GM21526 (cell line): ENCODE data around the gene AP1S1.
"Not testable (repeated sequence)": the region's sequence is repeated elsewhere in the genome, so short reads cannot be mapped to it uniquely, and the experiment has no call there.

ENCODE experiments used
- ATAC-seq: cut with Tn5 transposase; IDR thresholded peaks from one replicate; pipeline ENCODE4 v1.9.1; 2021; ENCODE audit warnings: moderate library complexity; ENCODE audit not compliant: unreplicated experiment, low FRiP score

AP1S1 gene

DNA sequence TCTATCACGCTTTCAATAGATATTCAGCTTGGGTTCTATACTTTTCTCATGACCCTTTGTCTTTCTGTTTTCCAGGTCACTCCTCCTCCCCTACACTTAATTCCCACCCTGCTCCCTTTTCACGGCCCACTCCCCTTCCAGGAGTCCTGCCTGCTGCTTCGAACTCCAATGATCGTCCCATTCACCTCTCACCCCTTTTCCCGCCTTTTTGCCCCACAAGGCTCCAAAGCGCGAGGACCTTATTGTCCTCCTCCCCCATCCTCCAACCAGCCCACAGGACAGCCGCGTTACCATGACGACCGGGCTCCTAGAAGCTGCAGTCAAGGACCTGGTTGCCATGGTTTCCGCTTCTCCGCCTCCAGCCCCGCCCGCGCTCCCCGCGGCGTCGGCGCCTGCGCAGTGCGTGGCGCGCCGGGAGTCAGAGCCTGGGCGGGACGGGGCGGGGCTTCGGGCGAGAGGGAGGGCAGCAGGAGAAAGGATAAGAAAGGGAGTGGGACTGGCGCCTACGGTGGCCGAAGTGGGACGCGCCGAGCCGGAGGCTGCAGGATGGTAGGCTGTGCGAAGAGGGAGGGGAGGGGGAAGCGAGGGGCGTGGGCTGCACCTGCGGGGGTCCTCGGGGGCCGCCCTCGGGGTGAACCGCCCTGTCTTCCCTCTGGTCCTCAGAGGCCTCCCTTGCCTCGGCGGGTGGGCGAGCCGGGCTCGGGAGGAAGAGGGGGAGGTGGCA is at the start of gene AP1S1:
Gene AP1S1 (plus strand): TSS at position 508 of the 724 bp plus-strand sequence. CDS start 39 bp downstream, at position 547.
- no peak for ATAC-seq

DNA sequence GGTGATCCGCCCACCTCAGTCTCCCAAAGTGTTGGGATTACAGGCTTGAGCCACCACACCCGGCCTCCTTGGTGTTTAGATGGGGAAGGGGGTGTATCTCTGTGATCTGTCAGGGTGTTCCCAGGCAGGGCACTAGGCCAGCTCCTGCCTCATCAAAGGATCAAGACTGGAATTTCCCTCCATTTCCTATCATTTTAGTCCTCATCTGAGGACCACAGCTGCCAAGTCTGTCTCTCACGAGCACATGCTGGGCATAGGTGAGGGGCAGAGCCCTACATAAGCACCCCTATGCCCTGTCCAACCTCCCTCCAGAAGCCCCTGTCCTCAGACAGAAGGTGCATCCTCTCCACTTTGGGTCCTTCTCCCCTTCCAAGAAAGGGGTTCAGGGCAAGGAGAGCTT is 49.5 kb upstream of the AP1S1 start:
- ATAC-seq = no peak

DNA sequence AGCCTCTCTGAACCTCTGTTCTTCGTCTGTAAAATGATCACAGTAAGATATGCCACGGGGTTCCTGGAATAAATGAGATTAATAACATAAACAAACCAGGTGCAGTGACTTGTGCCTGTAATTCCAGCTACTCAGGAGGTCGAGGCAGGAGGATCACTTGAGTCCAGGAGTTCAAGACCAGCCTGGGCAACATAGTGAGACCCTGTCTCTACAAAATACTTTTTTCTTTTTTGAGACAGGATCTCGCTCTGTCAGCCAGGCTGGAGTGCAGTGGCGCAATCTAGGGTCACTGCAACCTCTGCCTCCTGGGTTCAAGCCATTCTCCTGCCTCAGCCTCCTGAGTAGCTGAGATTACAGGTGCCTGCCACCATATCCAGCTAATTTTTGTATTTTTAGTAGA is 49.0 kb upstream of the AP1S1 start:
- ATAC-seq = not testable (repeated sequence)

DNA sequence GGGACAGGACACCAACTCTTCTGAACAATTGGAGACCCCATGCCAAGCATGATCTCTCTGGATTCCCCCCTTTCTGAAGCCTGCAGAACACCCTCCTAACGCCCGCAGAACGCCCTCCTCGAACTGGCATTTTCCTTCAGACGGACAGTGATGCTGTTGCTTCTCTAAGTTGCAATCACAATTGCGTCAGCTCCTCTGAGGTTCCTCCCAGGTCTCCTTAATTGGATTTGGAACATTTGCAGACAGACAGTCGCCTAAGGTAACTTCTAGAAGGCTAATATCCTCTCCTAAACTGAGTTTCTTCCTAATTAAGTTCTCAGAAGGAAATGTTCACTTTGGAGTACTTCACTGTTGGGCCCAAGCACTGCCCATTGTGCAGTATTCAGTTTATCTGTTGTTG is 47.9 kb upstream of the AP1S1 start:
- ATAC-seq = no peak

DNA sequence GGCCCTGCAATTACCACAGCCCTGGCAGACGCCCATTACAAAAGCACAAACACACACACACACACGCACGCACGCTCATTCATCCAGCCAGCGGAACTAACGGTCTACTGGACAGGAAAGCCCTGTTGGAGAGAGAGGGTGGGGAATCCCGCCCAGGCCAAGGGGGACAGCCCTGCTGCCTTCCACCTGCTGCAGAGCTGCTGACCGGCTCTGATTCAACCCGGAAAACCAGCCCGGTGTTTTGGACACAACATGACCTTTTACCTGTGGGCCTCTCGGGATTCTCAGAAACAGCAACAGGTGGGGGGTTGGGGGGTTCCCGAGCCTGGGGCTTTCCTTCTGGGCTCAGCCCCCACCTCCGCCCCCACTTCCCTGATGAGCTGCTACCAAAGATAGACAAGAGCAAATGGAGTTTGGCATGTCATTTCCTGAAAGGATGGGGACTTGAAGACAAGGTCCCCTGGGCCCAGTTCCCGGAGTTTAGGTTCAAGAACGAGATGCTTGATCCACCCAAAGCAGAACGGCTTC is 45.9 kb upstream of the AP1S1 start:
- no peak for ATAC-seq

DNA sequence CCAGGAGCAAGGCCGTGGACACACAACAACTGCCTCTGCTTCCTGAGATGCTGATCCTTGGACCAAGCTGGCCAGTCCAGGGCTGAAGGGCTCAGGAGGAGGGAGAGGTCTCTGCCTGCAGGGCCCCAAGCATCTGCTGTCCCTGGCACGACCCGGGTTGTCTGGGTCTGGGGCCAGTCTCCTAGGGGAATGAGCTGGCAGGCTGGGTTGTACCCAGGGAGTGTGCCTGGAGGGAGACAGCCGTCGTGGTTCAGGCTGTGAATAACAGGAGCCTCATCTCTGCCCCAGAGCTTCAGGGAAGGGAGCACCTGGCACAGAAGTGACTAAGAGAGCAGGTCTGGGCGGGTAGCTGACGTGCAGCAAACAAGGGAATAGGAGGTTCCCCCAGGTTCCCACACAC is 45.3 kb upstream of the AP1S1 start:
- no peak for ATAC-seq

DNA sequence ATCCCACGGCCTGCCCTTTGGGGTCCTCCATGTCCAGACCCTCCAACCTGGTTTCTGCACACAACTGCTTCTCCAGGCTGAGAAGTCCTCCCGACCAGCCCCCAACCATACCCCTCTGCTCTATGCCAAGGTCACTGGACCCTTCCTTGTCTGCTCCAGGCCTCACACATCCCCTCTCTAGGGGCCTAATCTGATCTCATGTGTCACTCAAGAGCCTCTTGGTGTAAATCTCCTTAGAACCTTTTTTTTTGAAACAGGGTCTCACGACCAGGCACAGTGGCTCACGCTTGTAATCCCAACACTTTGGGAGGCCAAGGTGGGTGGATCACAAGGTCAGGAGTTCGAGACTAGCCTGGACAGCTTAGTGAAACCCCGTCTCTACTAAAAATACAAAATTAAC is 44.9 kb upstream of the AP1S1 start:
- ATAC-seq = no peak

DNA sequence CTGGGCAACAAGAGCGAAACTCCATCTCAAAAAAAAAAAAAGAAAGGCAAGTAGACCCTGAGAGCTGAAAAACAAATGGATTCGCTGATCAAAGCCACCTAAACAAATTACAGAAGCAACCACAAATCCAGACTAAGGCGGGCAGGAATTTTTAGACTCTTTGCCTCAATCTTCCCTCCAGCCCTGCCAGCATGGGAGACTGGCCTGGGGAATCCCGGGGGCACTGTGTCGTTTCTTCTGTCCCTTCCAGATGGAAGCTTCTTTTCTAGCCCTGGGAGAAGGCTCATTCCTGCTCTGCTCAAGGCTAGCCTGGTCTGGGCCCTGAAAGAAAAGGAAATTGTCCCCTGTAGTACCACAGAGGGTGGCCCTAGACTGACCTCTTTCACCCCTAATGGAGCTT is 43.0 kb upstream of the AP1S1 start:
- ATAC-seq = no peak

DNA sequence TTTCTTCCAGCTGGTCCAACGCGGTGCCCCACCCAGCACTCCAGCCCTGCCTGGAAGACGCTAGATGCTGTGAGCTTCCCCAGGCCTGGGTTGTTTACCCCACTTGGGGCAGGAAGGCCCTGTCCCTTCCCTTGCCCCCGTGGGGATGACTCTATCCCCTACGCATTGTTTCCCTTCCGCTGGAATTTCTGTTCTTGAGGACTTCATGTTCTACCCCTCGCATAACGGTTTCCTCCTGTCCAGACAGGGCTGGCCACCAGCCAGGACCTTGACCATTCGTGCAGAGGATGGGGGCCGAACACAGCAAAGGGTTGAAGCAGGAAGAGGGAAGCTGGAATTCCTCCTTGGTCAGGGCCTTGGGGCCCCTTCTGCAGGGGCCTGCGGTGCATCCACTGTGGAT is 42.0 kb upstream of the AP1S1 start:
- no peak for ATAC-seq

DNA sequence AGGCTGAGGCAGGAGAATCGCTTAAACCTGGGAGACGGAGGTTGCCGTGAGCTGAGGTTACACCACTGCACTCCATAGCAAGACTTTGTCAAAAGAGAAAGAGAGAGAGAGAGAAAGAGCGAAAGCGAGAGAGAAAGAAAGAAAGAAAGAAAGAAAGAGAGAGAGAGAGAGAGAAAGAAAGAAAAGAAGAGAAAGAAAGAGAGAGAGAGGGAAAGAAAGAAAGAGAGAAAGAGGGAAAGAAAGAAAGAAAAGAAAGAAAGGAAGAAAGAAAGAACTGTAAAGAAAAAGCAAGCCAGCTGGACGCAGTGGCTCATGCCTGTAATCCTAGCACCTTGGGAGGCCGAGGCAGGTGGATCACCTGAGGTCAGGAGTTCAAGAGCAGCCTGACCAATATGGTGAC is 41.1 kb upstream of the AP1S1 start:
- not testable (repeated sequence) for ATAC-seq

DNA sequence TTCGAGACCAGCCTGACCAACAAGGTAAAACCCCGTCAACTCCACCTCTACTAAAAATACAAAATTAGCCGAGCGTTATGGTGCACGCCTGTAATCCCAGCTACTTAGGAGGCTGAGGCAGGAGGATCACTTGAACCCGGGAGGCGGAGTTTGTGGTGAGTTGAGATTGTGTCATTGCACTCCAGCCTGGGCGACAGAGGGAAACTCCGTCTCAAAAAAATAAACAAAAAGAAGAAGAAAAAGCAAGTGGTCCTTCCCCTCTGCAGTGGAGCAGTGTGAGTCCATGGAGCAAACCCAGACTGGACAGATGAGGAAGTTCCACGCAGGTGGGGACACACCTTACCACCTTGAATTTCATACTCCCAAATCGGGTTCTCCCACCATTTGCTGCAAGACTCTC is 40.4 kb upstream of the AP1S1 start:
- no peak for ATAC-seq

DNA sequence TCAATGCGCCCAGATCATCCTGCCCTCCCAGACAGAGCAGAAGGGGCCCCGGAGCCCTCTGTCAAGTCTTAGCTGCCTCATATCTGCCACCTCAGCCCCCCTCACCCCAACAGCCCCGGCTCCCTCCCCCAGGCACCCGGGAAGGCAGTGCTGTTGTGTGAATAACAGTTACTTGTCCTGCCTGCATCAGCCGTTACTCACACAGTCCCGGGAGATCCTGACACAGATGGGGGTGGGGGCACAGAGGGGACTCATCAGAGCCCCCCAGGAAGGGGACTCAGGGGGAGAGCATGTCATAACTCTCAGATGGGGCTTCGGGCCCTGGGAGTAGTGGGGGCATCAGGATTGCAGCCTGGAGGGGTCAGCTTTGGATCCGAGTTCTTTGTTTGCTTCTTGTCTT is 39.8 kb upstream of the AP1S1 start:
- ATAC-seq = no peak

DNA sequence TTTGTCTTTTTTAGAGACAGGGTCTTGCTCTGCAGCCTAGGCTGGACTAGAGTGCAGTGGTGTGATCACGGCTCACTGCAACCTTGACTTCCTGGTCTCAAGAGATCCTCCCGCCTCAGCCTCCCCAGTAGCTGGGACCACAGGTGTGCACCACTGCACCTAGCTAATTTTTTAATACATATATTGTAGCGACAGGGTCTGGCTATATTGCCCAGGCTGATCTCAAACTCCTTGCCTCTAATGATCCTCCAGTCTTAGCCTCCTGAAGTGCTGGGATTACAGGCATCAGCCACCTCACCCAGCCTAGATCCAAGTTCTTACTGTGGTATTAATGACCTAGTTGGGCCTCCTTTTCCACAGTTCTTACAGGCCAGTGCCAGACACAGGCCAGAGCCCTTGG is 39.1 kb upstream of the AP1S1 start:
- no peak for ATAC-seq

DNA sequence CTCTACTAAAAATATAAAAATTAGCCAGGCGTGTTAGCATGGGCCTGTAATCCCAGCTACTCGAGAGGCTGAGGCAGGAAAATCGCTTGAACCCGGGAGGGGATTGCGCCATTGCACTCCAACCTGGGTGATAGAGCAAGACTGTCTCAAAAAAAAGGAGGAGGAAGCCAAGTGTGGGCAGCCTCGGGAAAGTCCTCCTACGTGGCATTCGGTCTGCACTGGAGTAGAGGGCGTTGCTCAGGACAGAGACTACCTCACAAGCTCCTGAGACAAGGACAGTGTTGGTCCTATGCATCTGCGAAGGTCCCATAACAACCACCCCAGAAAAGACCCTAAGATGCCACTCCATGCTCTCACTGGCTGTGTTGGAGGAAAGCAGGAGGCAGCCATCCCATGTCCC is 37.4 kb upstream of the AP1S1 start:
- no peak for ATAC-seq

DNA sequence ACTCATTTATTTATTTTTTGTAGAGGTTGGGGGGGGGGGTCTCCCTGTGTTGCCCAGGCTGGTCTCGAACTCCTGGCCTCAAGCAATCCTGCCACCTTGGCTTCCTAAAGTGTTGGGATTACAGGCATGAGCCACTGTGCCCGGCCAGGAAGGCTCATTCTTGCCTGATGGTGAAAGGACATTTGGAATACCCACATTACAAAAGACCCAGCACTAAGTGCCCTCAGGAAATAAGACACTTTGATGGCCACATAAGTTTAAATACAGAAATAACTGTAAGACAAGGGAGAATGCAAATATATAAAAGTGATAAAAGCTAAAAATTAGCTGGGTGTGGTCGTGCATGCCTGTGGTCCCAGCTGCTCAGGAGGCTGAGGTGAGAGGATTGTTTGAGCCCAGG is 35.4 kb upstream of the AP1S1 start:
- ATAC-seq = no peak

DNA sequence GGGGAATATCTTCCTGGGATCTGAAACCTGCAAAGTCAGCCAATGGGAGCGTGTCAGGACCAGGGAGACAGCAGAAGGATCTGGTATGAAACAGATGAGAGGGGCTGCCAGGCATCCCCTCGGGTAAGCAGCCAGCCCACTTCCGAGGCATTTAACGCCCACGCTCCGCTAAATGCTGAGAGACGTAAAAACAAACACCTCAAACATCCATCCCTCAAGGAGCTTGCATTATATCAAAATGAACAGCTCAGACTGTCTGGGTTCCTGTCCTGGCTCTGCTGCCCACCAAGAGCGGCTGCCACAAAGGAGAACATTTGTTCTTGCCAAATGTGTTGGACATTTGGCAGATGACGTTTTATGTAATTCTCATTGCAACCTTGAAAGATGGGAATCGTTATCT is 34.4 kb upstream of the AP1S1 start:
- ATAC-seq = no peak

DNA sequence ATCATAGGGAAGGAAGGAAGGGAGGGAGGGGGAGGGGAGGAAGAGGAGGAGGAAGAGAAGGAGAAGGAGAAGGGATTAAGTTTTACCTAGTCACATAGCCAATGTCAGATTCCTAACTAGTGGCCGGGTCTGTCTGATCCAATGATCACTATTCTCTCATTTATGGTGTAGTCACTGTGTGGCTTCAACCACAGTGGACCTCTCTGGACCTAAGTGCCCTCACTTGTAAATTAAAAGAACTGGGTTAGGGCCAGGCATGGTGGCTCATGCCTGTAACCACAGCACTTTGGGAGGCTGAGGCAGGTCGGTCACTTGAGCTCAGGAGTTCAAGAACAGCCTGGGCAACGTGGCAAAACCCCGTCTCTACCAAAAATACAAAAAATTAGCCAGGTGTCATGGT is 34.0 kb upstream of the AP1S1 start:
- no peak for ATAC-seq

DNA sequence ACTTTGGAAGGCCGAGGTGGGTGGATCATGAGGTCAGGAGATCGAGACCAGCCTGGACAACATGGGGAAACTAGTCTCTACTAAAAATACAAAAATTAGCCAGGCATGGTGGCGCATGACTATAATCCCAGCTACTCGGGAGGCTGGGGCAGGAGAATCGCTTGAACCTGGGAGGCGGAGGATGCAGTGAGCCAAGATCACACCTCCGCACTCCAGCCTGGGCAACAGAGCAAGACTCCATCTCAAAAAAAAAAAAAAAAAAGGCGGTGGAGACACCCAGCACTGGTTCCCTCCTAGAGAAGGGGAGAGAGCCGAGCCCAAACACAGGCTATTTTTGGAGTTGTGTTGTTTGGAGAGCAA is 32.7 kb upstream of the AP1S1 start:
- not testable (repeated sequence) for ATAC-seq

DNA sequence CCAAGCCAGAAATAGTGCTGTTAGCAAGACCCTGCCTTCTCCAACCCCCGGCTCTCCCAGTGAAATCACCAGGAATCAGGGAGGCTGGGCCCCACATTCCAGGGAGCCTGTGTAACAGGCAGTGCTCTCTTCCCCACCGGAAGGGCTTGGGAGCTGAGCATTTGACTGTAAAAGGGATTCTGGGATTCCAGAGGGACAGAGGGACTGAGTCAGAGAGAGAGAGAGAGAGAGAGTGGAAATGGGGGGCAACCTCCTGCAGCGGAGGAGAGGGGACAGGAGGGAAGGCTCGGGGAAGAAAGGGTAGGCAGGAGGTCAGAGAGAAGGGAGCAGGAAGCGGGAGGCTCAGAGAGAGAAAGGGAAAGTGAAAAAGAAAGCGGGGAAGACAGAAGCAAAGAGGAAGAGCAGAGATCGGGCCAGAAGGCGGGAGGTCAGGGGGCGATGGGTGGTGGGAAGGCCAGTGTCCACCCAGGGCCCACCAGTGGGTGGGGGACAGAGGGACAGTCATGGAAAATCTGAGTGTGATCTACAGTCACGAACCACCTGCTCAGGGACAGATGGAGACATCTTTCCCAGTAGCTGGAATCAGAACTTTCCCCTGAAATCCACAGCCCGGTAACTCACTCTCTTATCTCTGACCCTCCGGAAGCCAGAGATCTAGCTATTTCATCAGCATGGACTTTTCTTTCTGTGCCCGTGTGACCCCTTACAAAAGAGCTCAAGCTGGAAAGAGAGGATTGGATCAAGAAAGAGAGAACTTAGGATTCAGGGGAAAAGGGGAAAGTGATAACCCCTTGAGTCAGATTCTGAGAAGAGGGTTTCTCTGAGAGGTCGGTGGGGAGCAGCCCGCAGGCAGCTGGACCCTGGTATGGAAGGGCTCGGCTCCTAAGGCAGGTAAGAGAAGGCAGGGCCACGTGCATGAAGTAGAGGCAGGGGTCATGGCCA is 32.0 kb upstream of the AP1S1 start:
- no peak for ATAC-seq

DNA sequence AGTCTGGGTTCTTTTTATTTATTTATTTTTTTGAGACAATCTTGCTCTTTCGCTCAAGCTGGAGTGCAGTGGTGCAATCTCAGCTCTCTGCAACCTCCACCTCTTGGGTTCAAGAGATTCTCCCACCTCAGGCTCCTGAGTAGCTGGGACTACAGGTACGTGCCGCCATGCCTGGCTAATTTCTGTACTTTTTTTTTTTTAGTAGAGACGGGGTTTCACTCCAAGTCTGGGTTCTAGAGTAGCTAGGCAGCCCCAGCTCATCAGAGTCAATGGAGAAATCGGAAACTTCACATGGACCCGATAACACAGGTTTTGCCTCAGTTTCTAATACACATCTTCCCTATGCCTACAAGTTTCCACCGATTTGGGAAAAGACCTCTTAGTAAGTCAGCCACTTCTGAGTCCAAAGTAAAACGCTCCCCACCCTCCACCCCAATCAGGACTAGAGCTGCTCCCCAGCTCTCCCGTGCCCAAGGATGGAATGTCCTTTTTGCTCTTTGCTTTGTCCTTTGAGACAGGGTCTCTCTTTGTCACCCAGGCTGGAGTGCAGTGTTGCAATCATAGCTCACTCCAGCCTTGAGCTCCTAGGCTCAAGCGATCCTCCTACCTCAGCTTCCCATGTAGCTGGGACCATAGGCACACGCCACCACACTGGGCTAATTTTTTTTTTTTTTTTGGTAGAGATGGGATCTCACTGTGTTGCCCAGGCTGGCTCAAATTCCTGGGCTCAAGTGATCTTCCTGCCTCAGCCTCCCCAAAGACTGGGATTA is 31.2 kb upstream of the AP1S1 start:
- ATAC-seq = no peak

DNA sequence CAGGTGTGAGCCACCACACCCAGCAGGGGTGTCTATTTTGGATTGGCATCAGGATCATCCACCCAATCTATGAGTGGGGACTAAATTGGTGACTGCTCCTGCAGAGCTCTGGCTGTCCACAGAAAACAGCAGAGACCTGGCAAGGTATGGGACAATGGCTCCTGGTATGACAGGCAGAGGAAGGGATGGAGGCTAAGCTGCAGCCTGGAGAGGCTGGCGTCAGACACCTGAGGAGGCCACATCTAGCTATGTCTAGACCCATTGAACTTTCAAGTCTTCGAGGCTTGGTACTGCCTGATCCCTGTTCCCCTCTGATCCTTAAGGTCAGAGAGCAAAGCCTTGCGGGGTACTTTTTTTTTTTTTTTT is 30.6 kb upstream of the AP1S1 start:
- no peak for ATAC-seq
